NCI-H1436 (cell line): ENCODE results near the gene USP32.
"Not testable (repeated sequence)": the region's sequence is repeated elsewhere in the genome, so short reads cannot be mapped to it uniquely, and the experiment has no call there.

Source experiments
- DNase-seq: peaks from one replicate; lab custom pipeline; 2025; lab: John Stamatoyannopoulos, UW

USP32 gene

GRCh38 chr17:60231234-60231633 lies 160.7 kb downstream of the USP32 start:
- DNase-seq = peak; percentile 43

GRCh38 chr17:60230358-60230757 lies 161.6 kb downstream of the USP32 start:
- no peak for DNase-seq

- peak; percentile 0 for DNase-seq
Measured at GRCh38 chr17:60229188-60229802, 162.6 kb downstream of the USP32 start.

GRCh38 chr17:60227276-60227675 lies 164.7 kb downstream of the USP32 start:
- not testable (repeated sequence) for DNase-seq

- DNase-seq = no peak
Measured at GRCh38 chr17:60224064-60224463, 167.9 kb downstream of the USP32 start.

- no peak for DNase-seq
Measured at GRCh38 chr17:60223456-60223855, 168.5 kb downstream of the USP32 start.

- not testable (repeated sequence) for DNase-seq
Measured at GRCh38 chr17:60218774-60219173, 173.2 kb downstream of the USP32 start.

GRCh38 chr17:60215895-60216294 lies 176.0 kb downstream of the USP32 start:
- not testable (repeated sequence) for DNase-seq

- not testable (repeated sequence) for DNase-seq
Measured at GRCh38 chr17:60211282-60211681, 180.7 kb downstream of the USP32 start.

GRCh38 chr17:60208302-60208701 lies 183.6 kb downstream of the USP32 start:
- not testable (repeated sequence) for DNase-seq

- DNase-seq = not testable (repeated sequence)
Measured at GRCh38 chr17:60205782-60206181, 186.2 kb downstream of the USP32 start.

GRCh38 chr17:60198630-60199029 lies 193.3 kb downstream of the USP32 start:
- DNase-seq = not testable (repeated sequence)

GRCh38 chr17:60194141-60194540 lies 197.8 kb downstream of the USP32 start:
- not testable (repeated sequence) for DNase-seq

- DNase-seq = no peak
Measured at GRCh38 chr17:60193482-60193881, 198.5 kb downstream of the USP32 start.

- not testable (repeated sequence) for DNase-seq
Measured at GRCh38 chr17:60193032-60193431, 198.9 kb downstream of the USP32 start.

- DNase-seq = not testable (repeated sequence)
Measured at GRCh38 chr17:60190032-60190431, 201.9 kb downstream of the USP32 start.

GRCh38 chr17:60188759-60189158 lies 203.2 kb downstream of the USP32 start:
- no peak for DNase-seq

- not testable (repeated sequence) for DNase-seq
Measured at GRCh38 chr17:60186846-60187745, 204.8 kb downstream of the USP32 start.

- not testable (repeated sequence) for DNase-seq
Measured at GRCh38 chr17:60186372-60186771, 205.6 kb downstream of the USP32 start.

- not testable (repeated sequence) for DNase-seq
Measured at GRCh38 chr17:60180380-60180779, 211.6 kb downstream of the USP32 start.

- DNase-seq = peak; percentile 72
Measured at GRCh38 chr17:60178180-60178579, 213.8 kb downstream of the USP32 start.

GRCh38 chr17:60176763-60177162 lies 215.2 kb downstream of the USP32 start:
- DNase-seq = not testable (repeated sequence)

GRCh38 chr17:60174767-60175166 lies 217.2 kb downstream of the USP32 start:
- not testable (repeated sequence) for DNase-seq
